ENCODE data around the gene UCN2. TPM values are rescaled to one million over a fixed set of nuclear protein-coding genes. Genes with fewer than 3 reads are reported as not detected.

UCN2 gene
- total RNA-seq, 1 experiment from 2014 or later = 0.49 TPM

- Histone ChIP-seq H3K4me1 (ENCODE audit: insufficient read depth, low read length, poor library complexity, severe bottlenecking) (peaks cover 16% of the 10 kb centered on the region), H3K36me3 (ENCODE audit: insufficient read depth, low read length, poor library complexity, severe bottlenecking) (no peaks in the 10 kb centered on the region), H3K4me3 (ENCODE audit: low read depth, low read length, poor library complexity, severe bottlenecking) (no peak overlapping the region), H3K9me3 (ENCODE audit: low read depth, low read length, poor library complexity, severe bottlenecking) (no peaks in the 10 kb centered on the region), H3K27ac (ENCODE audit: low read depth, low read length, poor library complexity, severe bottlenecking) (no peak overlapping the region), H3K27me3 (replicated peaks; ENCODE audit: insufficient read depth, low read depth, low read length, poor library complexity) (no peaks in the 10 kb centered on the region)
- POLR2A ChIA-PET (ENCODE audit: low non-redundant PET) = no interaction called here
- intact Hi-C loops (cut with micrococcal nuclease; ENCODE audit: unreplicated experiment) = no loop called here
- DNase-seq (ENCODE audit: low spot score) = no peak
- TF ChIP-seq CTCF (conservative IDR thresholded peaks at IDR 0.05; ENCODE audit: low read depth, low read length) (no peak), EZH2 (IDR thresholded peaks at IDR 0.05; ENCODE audit: borderline replicate concordance, low read depth, low read length, poor library complexity, severe bottlenecking) (no peak)
- BruUV-seq (replicated peaks) = no TSS peak
- CTCF ChIA-PET = no interaction called here
These were observed 29.8 kb upstream of the UCN2 start for GRCh38 chr3:48593337-48593736.

GRCh38 chr3:48592519-48593087 lies 29.0 kb upstream of the UCN2 start:
- TF ChIP-seq CTCF (conservative IDR thresholded peaks at IDR 0.05; ENCODE audit: low read depth, low read length) (no peak), EZH2 (IDR thresholded peaks at IDR 0.05; ENCODE audit: borderline replicate concordance, low read depth, low read length, poor library complexity, severe bottlenecking) (no peak)

GRCh38 chr3:48591886-48592518 lies 28.4 kb upstream of the UCN2 start:
- intact Hi-C loops (cut with micrococcal nuclease; ENCODE audit: unreplicated experiment) = no loop called here
- no TSS peak for BruUV-seq (replicated peaks)
- no peak overlapping the region for H3K27ac ChIP-seq (ENCODE audit: low read depth, low read length, poor library complexity, severe bottlenecking)
- no peaks in the 10 kb centered on the region for H3K27me3 ChIP-seq (replicated peaks; ENCODE audit: insufficient read depth, low read depth, low read length, poor library complexity)
- ChIA-PET CTCF (no interaction called here), POLR2A (ENCODE audit: low non-redundant PET) (no interaction called here)
- H3K9me3 ChIP-seq (ENCODE audit: low read depth, low read length, poor library complexity, severe bottlenecking) = no peaks in the 10 kb centered on the region
- no peaks in the 10 kb centered on the region for H3K36me3 ChIP-seq (ENCODE audit: insufficient read depth, low read length, poor library complexity, severe bottlenecking)
- DNase-seq (ENCODE audit: low spot score) = no peak
- H3K4me3 ChIP-seq (ENCODE audit: low read depth, low read length, poor library complexity, severe bottlenecking) = no peak overlapping the region
- peaks cover 12% of the 10 kb centered on the region for H3K4me1 ChIP-seq (ENCODE audit: insufficient read depth, low read length, poor library complexity, severe bottlenecking)
- TF ChIP-seq EZH2 (IDR thresholded peaks at IDR 0.05; ENCODE audit: borderline replicate concordance, low read depth, low read length, poor library complexity, severe bottlenecking) (no peak), CTCF (conservative IDR thresholded peaks at IDR 0.05; ENCODE audit: low read depth, low read length) (no peak)

More at GRCh38 chr3:48592519-48593087, 29.0 kb upstream of the UCN2 start:
- no peak overlapping the region for H3K4me3 ChIP-seq (ENCODE audit: low read depth, low read length, poor library complexity, severe bottlenecking)
- CTCF ChIA-PET = no interaction called here
- intact Hi-C loops (cut with micrococcal nuclease; ENCODE audit: unreplicated experiment) = no loop called here
- H3K9me3 ChIP-seq (ENCODE audit: low read depth, low read length, poor library complexity, severe bottlenecking) = no peaks in the 10 kb centered on the region
- H3K27me3 ChIP-seq (replicated peaks; ENCODE audit: insufficient read depth, low read depth, low read length, poor library complexity) = no peaks in the 10 kb centered on the region
- POLR2A ChIA-PET (ENCODE audit: low non-redundant PET) = no interaction called here
- H3K36me3 ChIP-seq (ENCODE audit: insufficient read depth, low read length, poor library complexity, severe bottlenecking) = no peaks in the 10 kb centered on the region
- peaks cover 12% of the 10 kb centered on the region for H3K4me1 ChIP-seq (ENCODE audit: insufficient read depth, low read length, poor library complexity, severe bottlenecking)
- DNase-seq (ENCODE audit: low spot score) = no peak
- BruUV-seq (replicated peaks) = no TSS peak
- H3K27ac ChIP-seq (ENCODE audit: low read depth, low read length, poor library complexity, severe bottlenecking) = no peak overlapping the region
